ENCODE measurements around the gene NKX1-2.

NKX1-2 gene

DNA sequence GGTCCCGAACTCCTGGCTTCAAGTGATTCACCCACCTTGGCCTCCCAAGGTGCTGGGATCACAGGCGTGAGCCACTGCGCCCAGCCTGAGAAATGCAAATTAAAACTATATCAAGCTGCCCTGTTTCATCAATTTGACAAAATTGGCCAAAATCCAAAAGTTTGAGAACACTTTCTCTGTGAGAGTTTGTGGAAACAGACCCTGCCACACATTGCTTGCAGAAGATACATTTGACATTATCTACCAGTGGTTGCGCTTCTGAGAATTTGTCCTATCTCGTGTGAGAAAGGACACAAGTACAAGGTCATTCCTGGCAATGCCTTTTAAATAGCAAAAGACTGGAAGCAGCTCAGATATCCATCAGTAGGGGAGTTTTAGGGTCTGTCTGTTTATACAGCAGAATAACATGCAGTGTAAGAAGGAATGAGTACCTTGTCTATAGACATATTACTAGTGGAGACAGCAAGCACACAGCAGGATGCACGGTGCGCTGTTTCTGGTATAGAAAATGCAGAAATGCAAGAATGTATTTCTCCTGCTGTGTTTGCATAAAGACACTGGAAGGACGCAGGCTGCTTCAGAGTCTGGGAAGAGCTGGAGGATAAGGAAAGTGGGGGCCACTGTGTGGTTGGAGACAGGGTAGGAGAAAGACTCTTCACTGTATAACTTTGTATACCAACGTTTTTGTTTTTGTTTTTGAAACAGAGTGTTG, 16.1 kb upstream of the NKX1-2 start:
- TF ChIP-seq, protein P1, sequence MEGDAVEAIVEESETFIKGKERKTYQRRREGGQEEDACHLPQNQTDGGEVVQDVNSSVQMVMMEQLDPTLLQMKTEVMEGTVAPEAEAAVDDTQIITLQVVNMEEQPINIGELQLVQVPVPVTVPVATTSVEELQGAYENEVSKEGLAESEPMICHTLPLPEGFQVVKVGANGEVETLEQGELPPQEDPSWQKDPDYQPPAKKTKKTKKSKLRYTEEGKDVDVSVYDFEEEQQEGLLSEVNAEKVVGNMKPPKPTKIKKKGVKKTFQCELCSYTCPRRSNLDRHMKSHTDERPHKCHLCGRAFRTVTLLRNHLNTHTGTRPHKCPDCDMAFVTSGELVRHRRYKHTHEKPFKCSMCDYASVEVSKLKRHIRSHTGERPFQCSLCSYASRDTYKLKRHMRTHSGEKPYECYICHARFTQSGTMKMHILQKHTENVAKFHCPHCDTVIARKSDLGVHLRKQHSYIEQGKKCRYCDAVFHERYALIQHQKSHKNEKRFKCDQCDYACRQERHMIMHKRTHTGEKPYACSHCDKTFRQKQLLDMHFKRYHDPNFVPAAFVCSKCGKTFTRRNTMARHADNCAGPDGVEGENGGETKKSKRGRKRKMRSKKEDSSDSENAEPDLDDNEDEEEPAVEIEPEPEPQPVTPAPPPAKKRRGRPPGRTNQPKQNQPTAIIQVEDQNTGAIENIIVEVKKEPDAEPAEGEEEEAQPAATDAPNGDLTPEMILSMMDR (IDR thresholded peaks at IDR 0.05), result no peak

- TF ChIP-seq, protein P1 (IDR thresholded peaks at IDR 0.05), result no peak
Measured at GRCh38 chr10:124465003-124465776, 15.4 kb upstream of the NKX1-2 start.

GRCh38 chr10:124464028-124464965, 14.5 kb upstream of the NKX1-2 start:
- TF ChIP-seq, protein P1 (IDR thresholded peaks at IDR 0.05), result no peak

- TF ChIP-seq, protein P1 (IDR thresholded peaks at IDR 0.05), result no peak
Measured at GRCh38 chr10:124462348-124462695, 12.5 kb upstream of the NKX1-2 start.

DNA sequence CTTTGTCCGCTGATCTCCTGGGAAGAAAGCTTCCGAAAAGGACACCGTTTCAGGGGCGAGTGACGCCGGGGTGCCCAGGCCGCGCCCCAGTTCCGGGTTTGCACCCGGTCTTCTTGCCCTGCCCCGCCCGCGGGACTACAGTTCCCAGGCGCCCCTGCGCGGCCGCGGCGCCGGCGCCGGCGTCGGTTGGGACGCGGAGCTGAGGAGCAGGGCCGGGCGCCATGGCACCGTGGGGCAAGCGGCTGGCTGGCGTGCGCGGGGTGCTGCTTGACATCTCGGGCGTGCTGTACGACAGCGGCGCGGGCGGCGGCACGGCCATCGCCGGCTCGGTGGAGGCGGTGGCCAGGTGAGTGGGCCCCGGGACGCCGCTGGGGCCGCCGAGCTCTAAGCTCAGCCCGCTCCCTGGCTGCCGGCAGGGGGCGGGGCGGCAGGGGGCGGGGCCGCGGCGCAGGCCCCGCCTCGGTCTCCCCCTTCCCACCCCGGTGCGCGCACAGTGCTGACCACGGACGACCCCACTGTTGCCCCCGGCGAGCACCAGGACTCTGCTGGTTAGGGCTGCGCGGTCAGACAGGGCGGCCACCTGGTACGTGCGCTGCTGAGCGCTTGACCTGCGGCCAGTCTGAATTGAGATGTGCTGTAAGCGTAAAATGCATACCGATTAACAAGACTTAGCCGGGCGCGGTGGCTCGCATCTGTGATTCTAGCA, 12.0 kb upstream of the NKX1-2 start, which contains the start of gene LHPP:
Gene LHPP (plus strand): TSS at position 182 of the 706 bp plus-strand sequence. CDS start 40 bp downstream, at position 222.
- TF ChIP-seq, protein P1 (IDR thresholded peaks at IDR 0.05), result no peak

DNA sequence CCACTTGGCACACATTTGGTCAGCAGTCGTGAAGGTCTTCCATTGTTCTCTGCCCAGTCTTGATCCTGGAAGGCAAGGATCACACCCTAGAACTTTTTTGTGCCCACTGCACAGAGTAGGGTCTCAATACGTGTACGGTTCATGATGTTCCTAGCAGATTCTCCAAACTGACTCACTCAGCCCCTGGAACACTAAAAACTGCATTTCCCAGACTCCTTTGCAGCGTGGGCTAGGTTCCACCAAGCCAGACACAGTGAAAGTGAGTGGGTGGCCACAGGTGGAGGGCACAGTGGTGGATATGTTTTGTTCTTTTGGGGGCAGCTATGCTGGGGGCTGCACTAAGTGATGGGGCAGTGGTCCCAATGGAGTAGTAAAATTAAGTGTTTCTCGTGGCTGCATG, 10.3 kb upstream of the NKX1-2 start:
- TF ChIP-seq, protein P1 (IDR thresholded peaks at IDR 0.05), result no peak

- TF ChIP-seq, protein P1 (IDR thresholded peaks at IDR 0.05), result no peak
Measured at GRCh38 chr10:124459395-124459794, 9.6 kb upstream of the NKX1-2 start.

Data from LNCAP (cell line).